SK-N-SH (cell line): Measurements from ENCODE around the gene KIF3C. TPM values are rescaled to one million over a fixed set of nuclear protein-coding genes. Genes with fewer than 3 reads are reported as not detected.

Experiments
- CTCF ChIA-PET: fragments of 300-600, 350-600 bp; formaldehyde crosslinking; extraction: SDS; loops from one replicate; lab custom pipeline; 2021; lab: Yijun Ruan, JAX
- POLR2A ChIA-PET: fragments of 350-600 bp; sonication (Branson Sonifier 250); formaldehyde crosslinking; extraction: SDS; loops from one replicate; lab custom pipeline; 2020; ENCODE audit warnings: antibody characterized with exemption, inconsistent platforms; lab: Yijun Ruan, JAX
- DNase-seq: peaks from one replicate; pipeline ENCODE4 v3.0.0; 2012
- H2AFZ ChIP-seq: fragments of 200-600 bp; sonication (generic); 2 replicates; pipeline ENCODE4 v1.8.1; 2016; ENCODE audit warnings: antibody characterized with exemption, mild to moderate bottlenecking, low read depth
- H3F3A ChIP-seq: fragments of 200-600 bp; sonication (generic); replicated peaks from 2 replicates; pipeline ENCODE3; 2016; ENCODE audit warnings: antibody characterized with exemption, mild to moderate bottlenecking; ENCODE audit not compliant: insufficient read depth
- H3K27ac ChIP-seq, 2 experiments: fragments of 200-500 bp in 1 of 2; fragments of 200-600 bp in 1 of 2; sonication (Bioruptor generic) in 1 of 2; sonication (generic), shearing (Covaris generic) in 1 of 2; 2 replicates each; pipeline versions ENCODE4 v1.5.1 to v1.6.1; 2014 to 2016; ENCODE audit warnings: low read depth in 2 of 2, inconsistent platforms in 1 of 2, low read length in 1 of 2, mild to moderate bottlenecking in 1 of 2, mixed read lengths in 1 of 2
- H3K27me3 ChIP-seq: fragments of 200-600 bp; sonication (generic), shearing (Covaris generic); 2 replicates; pipeline ENCODE4 v1.6.1; 2016; ENCODE audit warnings: mixed run types; ENCODE audit not compliant: insufficient read depth
- H3K36me3 ChIP-seq, 2 experiments: fragments of 200-500 bp in 1 of 2; fragments of 200-600 bp in 1 of 2; sonication (Bioruptor generic) in 1 of 2; sonication (generic) in 1 of 2; replicated peaks in 1 of 2; 2 replicates each; pipeline versions ENCODE3 to v1.5.1; 2014 to 2016; ENCODE audit warnings: low read length in 1 of 2, mild to moderate bottlenecking in 1 of 2; ENCODE audit not compliant: insufficient read depth in 2 of 2, control insufficient read depth in 1 of 2
- H3K4me1 ChIP-seq, 2 experiments: fragments of 200-500 bp in 1 of 2; fragments of 200-600 bp in 1 of 2; sonication (Bioruptor generic) in 1 of 2; sonication (generic), shearing (Covaris generic) in 1 of 2; 2 replicates each; pipeline versions ENCODE4 v1.5.1 to v1.6.1; 2014 to 2016; ENCODE audit warnings: low read depth in 1 of 2, low read length in 1 of 2, mixed run types in 1 of 2; ENCODE audit not compliant: insufficient read depth in 2 of 2, control insufficient read depth in 1 of 2
- H3K4me2 ChIP-seq: fragments of 200-600 bp; sonication (generic), shearing (Covaris generic); 2 replicates; pipeline ENCODE4 v1.6.1; 2017; ENCODE audit warnings: mixed run types
- H3K4me3 ChIP-seq, 2 experiments: fragments of 200-500 bp in 1 of 2; fragments of 200-600 bp in 1 of 2; sonication (Bioruptor generic) in 1 of 2; sonication (generic), shearing (Covaris generic) in 1 of 2; 2 replicates each; pipeline versions ENCODE4 v1.5.1 to v1.8.1; 2014 to 2016; ENCODE audit warnings: low read depth in 2 of 2, inconsistent platforms in 1 of 2, low read length in 1 of 2, mild to moderate bottlenecking in 1 of 2, mixed read lengths in 1 of 2, moderate library complexity in 1 of 2
- H3K79me2 ChIP-seq: fragments of 200-600 bp; sonication (generic); 2 replicates; pipeline ENCODE4 v1.8.1; 2017; ENCODE audit warnings: mild to moderate bottlenecking; ENCODE audit not compliant: insufficient read depth
- H3K9ac ChIP-seq: fragments of 200-600 bp; sonication (generic); 2 replicates; pipeline ENCODE4 v1.6.1; 2017; ENCODE audit warnings: mixed run types
- H3K9me2 ChIP-seq: fragments of 200-600 bp; sonication (generic); 2 replicates; pipeline ENCODE4 v1.6.1; 2017; ENCODE audit warnings: mixed run types
- H3K9me3 ChIP-seq: fragments of 200-600 bp; sonication (generic); 2 replicates; pipeline ENCODE4 v1.6.1; 2017; ENCODE audit warnings: mixed run types, mild to moderate bottlenecking, moderate library complexity
- H4K20me1 ChIP-seq: fragments of 200-600 bp; sonication (generic); 2 replicates; pipeline ENCODE4 v1.6.1; 2017; ENCODE audit warnings: mild to moderate bottlenecking, mixed run types; ENCODE audit not compliant: insufficient read depth
- CHD2 ChIP-seq: fragments of 150-350 bp; IDR thresholded peaks from 2 replicates; pipeline ENCODE4 v1.6.1; 2018; ENCODE audit warnings: low read length; ENCODE audit not compliant: partially characterized antibody
- ELF1 ChIP-seq: IDR thresholded peaks from 2 replicates; pipeline ENCODE4 v1.4.0; 2012
- EP300 ChIP-seq, 2 experiments: IDR thresholded peaks; 2 replicates each; pipeline versions ENCODE4 v1.4.0 to v1.6.1; 2012; ENCODE audit warnings: borderline replicate concordance in 1 of 2, low read depth in 1 of 2, low read length in 1 of 2
- EZH2phosphoT487 ChIP-seq: fragments of 200-600 bp; sonication (generic); IDR thresholded peaks from 2 replicates; pipeline ENCODE4 v1.6.1; 2017; ENCODE audit warnings: low read depth, mixed run types, mild to moderate bottlenecking, antibody characterized with exemption, moderate library complexity, borderline replicate concordance
- FOSL2 ChIP-seq: IDR thresholded peaks from 2 replicates; pipeline ENCODE4 v1.4.0; 2012; ENCODE audit warnings: low read depth, mild to moderate bottlenecking, moderate library complexity, borderline replicate concordance
- FOXJ3 ChIP-seq: sonication (generic); formaldehyde crosslinking; IDR thresholded peaks from 2 replicates; pipeline ENCODE4 v1.5.1; 2020; ENCODE audit warnings: mild to moderate bottlenecking, missing genetic modification reagents
- GABPA ChIP-seq: IDR thresholded peaks from 2 replicates; pipeline ENCODE4 v1.4.0; 2012; ENCODE audit warnings: low read depth, mild to moderate bottlenecking
- JUND ChIP-seq: IDR thresholded peaks from 2 replicates; pipeline ENCODE4 v1.4.0; 2012
- MAX ChIP-seq: IDR thresholded peaks from 2 replicates; pipeline ENCODE4 v1.4.0; 2012; ENCODE audit warnings: low read depth
- MEF2A ChIP-seq: IDR thresholded peaks from 2 replicates; pipeline ENCODE4 v1.4.0; 2012; ENCODE audit warnings: low read depth, borderline replicate concordance
- NRF1 ChIP-seq: IDR thresholded peaks from 2 replicates; pipeline ENCODE4 v1.6.1; 2012; ENCODE audit warnings: low read depth, mild to moderate bottlenecking, low read length
- PBX3 ChIP-seq: IDR thresholded peaks from 2 replicates; pipeline ENCODE4; 2012
- POLR2AphosphoS5 ChIP-seq: IDR thresholded peaks from 2 replicates; pipeline ENCODE4 v1.6.1; 2012; ENCODE audit warnings: low read depth, low read length
- RCOR1 ChIP-seq: fragments of 150-350 bp; IDR thresholded peaks from 2 replicates; pipeline ENCODE4 v1.6.1; 2017; ENCODE audit warnings: antibody characterized with exemption, low read length
- RFX5 ChIP-seq: IDR thresholded peaks from 2 replicates; pipeline ENCODE4 v1.6.1; 2012; ENCODE audit warnings: mild to moderate bottlenecking, improper control_type of control experiment, low read length
- TEAD4 ChIP-seq: IDR thresholded peaks from 2 replicates; pipeline ENCODE4 v1.4.0; 2012; ENCODE audit warnings: mild to moderate bottlenecking, borderline replicate concordance; ENCODE audit not compliant: insufficient read depth
- YY1 ChIP-seq: IDR thresholded peaks from 2 replicates; pipeline ENCODE4 v1.4.0; 2012; ENCODE audit warnings: low read depth, mild to moderate bottlenecking
- ZBTB33 ChIP-seq: IDR thresholded peaks from 2 replicates; pipeline ENCODE4 v1.4.0; 2012; ENCODE audit warnings: low read depth, borderline replicate concordance
- WGBS: methylation state at CpG from one replicate; pipeline ENCODE4 v1.1.6; 2017; ENCODE audit warnings: low lambda C conversion rate; 5-methylcytosine and 5-hydroxymethylcytosine counted together
- polyA plus RNA-seq, 3 experiments: library from polyadenylated mRNA; depleted of rRNA; stranded (reverse); fragments of >200 nt; gene quantifications; 2 replicates each; pipeline ENCODE4 v1.2.3, GENCODE V29; 2012
- TF ChIP-seq, protein P1 (sequence below): fragments of 150-350 bp; IDR thresholded peaks from 2 replicates; pipeline ENCODE4 v1.6.1; 2016; ENCODE audit warnings: mild to moderate bottlenecking, low read depth, low read length

The KIF3C gene
- polyA plus RNA-seq, 1 of the 3 experiments (the other 2 are of a cell fraction), result 29.5 TPM

DNA sequence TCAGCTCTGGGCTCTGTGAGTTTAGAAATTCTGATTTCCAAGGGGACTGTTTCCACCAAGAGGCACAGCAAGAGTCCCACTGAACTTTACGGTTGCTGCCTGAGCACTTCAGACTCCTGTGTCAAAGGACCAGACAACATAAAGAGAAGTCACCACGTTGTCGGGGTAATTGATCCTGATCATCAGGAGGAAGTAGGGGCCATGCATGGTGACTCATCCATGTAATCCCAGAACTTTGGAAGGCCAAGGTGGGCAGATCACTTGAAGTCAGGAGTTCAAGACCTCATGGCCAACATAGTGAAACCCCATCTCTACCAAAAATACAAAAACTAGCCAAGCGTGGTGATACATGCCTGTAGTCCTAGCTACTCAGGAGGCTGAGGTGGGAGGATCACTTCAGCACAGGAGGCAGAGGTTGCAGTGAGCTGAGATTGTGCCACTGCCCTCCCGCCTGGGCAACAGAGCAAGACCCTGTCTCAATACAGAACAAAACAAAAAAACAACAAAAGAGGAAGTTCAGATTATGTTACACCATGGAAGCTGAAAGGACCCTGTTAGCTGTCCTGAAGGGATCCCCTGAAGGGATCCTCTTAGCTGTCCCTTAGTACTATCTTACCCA is 94.6 kb downstream of the KIF3C start:
- 86% methylated on average over 5 of the region's 5 CpGs for WGBS
- Histone ChIP-seq H3K27me3 (no peaks in the 10 kb centered on the region), H3K4me1 (no peaks in the 10 kb centered on the region), H3K9ac (no peak overlapping the region), H3K4me2 (no peak overlapping the region), H3K9me2 (no peaks in the 10 kb centered on the region), H4K20me1 (no peaks in the 10 kb centered on the region), H2AFZ (no peak overlapping the region), H3K9me3 (no peaks in the 10 kb centered on the region), H3F3A (no peaks in the 10 kb centered on the region), H3K27ac (no peak overlapping the region), H3K79me2 (no peaks in the 10 kb centered on the region), H3K36me3 (no peaks in the 10 kb centered on the region), H3K4me3 (no peak overlapping the region)
- ChIA-PET CTCF (interaction anchor here (0.7 to 2.4 kb wide), 4 partner anchors 8 to 36 kb away, joined by 3 to 8 read pairs (median 4); partner anchors contain the start of gene ASXL2), POLR2A (no interaction called here)
- TF ChIP-seq MAX (no peak), FOXJ3 (CRISPR knock-in tag) (no peak), PBX3 (no peak), MEF2A (no peak), TEAD4 (no peak), CHD2 (no peak), ZBTB33 (no peak), ELF1 (no peak), FOSL2 (no peak), NRF1 (no peak), EP300 (IDR thresholded peaks at IDR 0.05; ENCODE audit: borderline replicate concordance in 1 of 2, low read depth in 1 of 2, low read length in 1 of 2) (no peak), YY1 (no peak), GABPA (no peak), RFX5 (no peak), JUND (no peak), EZH2phosphoT487 (no peak), POLR2AphosphoS5 (no peak), RCOR1 (no peak)
- TF ChIP-seq, protein P1, sequence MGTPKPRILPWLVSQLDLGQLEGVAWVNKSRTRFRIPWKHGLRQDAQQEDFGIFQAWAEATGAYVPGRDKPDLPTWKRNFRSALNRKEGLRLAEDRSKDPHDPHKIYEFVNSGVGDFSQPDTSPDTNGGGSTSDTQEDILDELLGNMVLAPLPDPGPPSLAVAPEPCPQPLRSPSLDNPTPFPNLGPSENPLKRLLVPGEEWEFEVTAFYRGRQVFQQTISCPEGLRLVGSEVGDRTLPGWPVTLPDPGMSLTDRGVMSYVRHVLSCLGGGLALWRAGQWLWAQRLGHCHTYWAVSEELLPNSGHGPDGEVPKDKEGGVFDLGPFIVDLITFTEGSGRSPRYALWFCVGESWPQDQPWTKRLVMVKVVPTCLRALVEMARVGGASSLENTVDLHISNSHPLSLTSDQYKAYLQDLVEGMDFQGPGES, result no peak
- no peak for DNase-seq
